ENCODE measurements around the gene UGT1A5.

UGT1A5 gene

GRCh38 chr2:233789554-233789953 lies 76.8 kb downstream of the UGT1A5 start:
- no peak for DNase-seq

- DNase-seq, result no peak
Measured at GRCh38 chr2:233791151-233791882, 78.6 kb downstream of the UGT1A5 start.

GRCh38 chr2:233791883-233792329 lies 79.2 kb downstream of the UGT1A5 start:
- no peak for DNase-seq

GRCh38 chr2:233792720-233793119 lies 80.0 kb downstream of the UGT1A5 start:
- no peak for DNase-seq

GRCh38 chr2:233793465-233794127 lies 80.9 kb downstream of the UGT1A5 start:
- DNase-seq, result no peak

- no peak for DNase-seq
Measured at GRCh38 chr2:233794128-233794658, 81.5 kb downstream of the UGT1A5 start.

GRCh38 chr2:233795735-233796171 lies 83.0 kb downstream of the UGT1A5 start:
- DNase-seq, result no peak

- DNase-seq, result no peak
Measured at GRCh38 chr2:233796254-233796653, 83.5 kb downstream of the UGT1A5 start.

- no peak for DNase-seq
Measured at GRCh38 chr2:233798335-233799086, 85.8 kb downstream of the UGT1A5 start.

- DNase-seq, result no peak
Measured at GRCh38 chr2:233799087-233799665, 86.5 kb downstream of the UGT1A5 start.

GRCh38 chr2:233799716-233800115 lies 87.0 kb downstream of the UGT1A5 start:
- no peak for DNase-seq

- no peak for DNase-seq
Measured at GRCh38 chr2:233800208-233800607, 87.5 kb downstream of the UGT1A5 start.

- no peak for DNase-seq
Measured at GRCh38 chr2:233801357-233802131, 88.8 kb downstream of the UGT1A5 start.

GRCh38 chr2:233802132-233802815 lies 89.6 kb downstream of the UGT1A5 start:
- no peak for DNase-seq

- no peak for DNase-seq
Measured at GRCh38 chr2:233803292-233803911, 90.7 kb downstream of the UGT1A5 start.

GRCh38 chr2:233803994-233804393 lies 91.3 kb downstream of the UGT1A5 start:
- DNase-seq, result no peak

- DNase-seq, result no peak
Measured at GRCh38 chr2:233807215-233807865, 94.6 kb downstream of the UGT1A5 start.

- DNase-seq, result no peak
Measured at GRCh38 chr2:233807966-233808935, 95.5 kb downstream of the UGT1A5 start.

- DNase-seq, result no peak
Measured at GRCh38 chr2:233810385-233810784, 97.7 kb downstream of the UGT1A5 start.

All from activated CD4-positive, alpha-beta T cell treated with anti-CD3 and anti-CD28 coated beads, Interleukin-10, Interleukin-2, amounts not matched to agents 100 ng/mL and 50 ng/mL, durations not matched to agents 16 hours and 8 hours (primary cell).